Lung microvascular endothelial cell (primary cell): Measurements from ENCODE around the gene COL11A2. TPM values are rescaled to one million over a fixed set of nuclear protein-coding genes. Genes with fewer than 3 reads are reported as not detected.

Source experiments
- DNase-seq, 2 donors: peaks; one replicate each; pipeline versions ENCODE4 v3.0.0 to v3.0.0-alpha.2; 2010; ENCODE audit warnings: low read depth in 2 of 2
- total RNA-seq: library from RNA; depleted of rRNA; stranded (reverse); fragments of >200 nt; gene quantifications from 2 replicates; pipeline ENCODE4 v1.2.1, GENCODE V29; 2014

Gene COL11A2
- total RNA-seq, 1 donor from 2014 or later: 0.20 TPM

DNA sequence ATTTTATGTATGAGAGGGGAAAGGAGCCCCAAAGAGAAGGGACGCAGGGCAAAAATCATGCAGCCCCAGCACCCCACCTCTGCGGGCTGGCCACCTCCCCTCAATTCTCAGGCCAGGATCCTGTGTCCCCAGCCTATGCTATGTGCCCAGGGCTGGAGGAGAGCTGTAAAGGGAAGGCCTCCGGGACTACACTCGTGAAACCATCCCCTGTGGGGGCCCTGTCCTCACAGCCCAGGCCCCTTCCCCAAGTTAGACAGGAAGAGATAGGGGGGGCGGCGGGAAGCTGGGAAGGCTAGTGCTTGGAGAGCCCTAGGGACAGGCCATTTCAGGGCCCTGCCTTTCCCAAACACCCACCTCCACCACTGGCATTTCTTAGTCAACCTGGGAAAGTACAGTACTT lies 1.4 kb upstream of the COL11A2 start:
- DNase-seq: no peak

DNA sequence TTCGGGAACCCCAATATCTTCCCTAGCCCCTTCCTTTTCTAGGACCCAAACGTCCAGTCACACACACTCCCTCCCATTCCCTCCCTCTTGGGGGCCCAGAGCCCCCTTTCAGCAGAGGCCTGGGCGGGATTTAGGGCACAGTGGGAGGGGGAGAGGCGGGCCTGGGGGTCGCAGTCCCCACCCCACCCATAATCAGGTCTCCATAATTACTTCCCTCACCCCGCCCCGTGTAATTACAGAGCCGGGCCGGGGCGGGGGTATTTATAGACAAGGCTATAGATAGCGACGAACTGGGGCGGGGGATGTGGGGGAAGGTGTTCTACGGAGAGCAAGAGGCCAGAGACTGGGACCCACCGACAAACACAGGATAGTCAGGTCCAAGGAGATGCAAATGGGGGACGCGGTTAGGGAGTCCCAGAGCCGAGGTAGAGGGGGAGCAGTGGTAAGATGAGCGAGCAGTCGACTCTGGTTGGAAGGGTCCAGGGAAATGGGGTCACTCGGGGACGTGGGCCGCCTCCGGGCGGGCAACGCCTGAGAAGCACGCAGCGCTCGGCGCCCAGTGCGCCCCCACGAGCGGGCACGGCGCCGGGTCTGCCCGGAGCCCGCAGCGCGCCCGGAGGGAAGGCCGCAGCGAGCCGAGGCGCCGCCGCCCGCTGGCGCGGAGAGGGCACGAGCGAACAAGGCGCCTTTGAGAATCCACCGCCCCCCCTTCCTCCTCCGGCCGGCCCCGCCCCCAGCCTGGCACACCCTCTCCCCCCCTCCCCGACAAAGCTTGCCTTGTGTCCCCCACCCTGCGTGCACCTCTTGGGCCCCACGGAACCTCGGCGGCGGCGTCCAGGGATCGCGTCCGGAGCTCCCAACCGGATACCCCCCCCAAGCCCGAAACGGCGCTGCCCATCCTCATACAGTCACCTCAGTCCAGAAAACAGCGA lies 670 bp upstream of the COL11A2 start:
- no peak for DNase-seq

DNA sequence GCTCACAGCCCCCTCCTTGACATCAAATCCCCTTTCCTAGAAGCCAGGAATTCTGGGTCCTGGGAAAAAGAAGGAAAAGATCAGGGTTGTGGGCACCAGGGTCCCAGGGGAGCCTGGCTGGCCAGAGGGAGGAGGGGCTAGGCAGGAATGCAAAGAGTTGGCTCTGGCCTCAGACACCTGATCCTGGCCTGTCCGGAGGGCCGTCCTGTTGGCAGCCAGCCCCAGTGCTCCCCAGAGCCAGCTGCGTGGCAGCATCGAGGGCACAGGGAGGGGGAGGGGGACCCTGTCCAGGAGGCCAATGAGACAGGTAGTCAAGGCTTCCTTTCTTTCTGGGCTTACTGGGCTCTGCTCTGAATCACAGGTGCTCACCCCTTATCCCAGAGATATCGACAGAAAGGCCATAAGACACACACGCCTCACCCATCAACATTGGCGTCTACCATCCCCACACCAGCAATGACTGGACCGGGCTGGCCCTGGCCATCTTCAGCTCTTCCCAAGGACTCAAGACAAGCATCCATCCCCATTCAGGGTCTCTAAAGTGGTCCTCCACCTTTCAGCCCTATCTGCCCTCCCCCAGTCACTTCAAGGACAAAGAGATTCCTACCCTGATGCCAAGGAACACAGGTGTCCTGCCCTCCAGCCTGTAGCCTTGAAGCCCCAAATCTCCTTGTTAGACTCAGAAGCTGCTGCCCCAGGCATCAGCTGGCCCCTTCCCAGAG lies 723 bp downstream of the COL11A2 start:
- DNase-seq: peak in 1 of 2 donors; percentile 58

DNA sequence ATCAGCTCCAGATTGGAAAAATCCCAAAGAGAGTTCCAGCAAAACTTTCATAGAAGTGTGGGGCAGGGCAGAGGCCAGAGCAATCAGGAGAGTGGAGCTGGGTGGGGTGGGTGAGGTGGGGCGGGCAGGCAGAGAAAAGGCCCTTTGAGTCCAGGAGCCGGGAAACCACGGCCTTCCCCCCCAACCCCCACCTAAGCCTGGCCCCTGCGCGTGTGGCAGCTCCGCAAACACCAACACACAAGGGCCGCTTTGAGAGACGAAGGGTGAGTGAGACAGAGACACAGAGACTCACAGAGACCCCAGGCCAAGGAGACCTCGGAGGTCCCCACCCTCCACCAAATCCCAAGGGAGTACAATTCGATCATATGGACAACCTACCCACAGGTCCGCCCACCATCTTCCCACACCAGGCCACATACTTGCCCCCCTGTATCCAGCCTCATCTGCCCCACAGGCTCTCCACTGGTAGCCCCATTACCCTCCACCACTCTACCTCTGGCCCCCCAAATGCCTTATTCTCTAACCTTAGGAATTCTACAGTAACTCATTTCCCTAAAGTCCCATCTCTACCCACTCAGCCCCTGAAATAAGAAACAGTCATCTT lies 1.7 kb downstream of the COL11A2 start:
- DNase-seq: no peak

DNA sequence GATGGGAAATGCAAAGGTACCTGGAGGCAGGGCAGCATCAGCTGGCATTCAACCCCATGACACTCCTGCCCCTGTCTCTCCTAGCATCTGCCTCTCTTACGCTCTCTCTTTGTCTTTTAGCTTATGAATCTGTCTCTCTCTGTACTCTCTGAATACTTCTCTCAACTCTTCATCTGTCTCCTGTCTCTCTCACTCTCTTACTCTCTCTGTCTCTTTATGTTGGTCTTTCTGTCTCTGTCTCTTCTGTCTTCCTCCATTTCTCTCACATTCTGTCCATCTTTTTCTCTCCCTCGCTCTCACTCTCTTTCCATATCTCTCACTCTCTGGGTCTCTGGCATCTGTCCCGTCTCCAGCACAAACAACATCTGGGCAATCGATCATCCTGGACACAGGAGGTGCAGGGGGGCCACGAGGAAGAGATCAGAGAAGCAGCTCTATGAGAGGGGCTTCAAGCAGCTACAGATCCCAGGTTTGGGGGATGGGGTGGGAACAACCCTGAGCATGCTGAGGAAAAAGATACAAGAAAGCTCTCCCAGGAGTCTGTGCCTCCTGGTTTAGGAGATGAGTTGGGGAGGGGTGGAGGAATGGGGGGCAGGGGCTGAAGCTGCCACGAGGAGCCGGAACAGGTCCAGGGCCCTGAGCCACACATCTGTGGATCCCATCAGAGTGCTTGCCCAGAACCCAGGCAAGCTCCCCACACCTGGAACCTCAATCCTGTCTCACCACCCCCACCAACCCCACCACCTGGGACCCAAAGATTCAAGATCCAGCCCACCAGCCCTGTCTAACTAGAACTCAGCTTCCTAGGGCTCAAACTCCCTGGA lies 2.4 kb downstream of the COL11A2 start:
- DNase-seq: no peak

DNA sequence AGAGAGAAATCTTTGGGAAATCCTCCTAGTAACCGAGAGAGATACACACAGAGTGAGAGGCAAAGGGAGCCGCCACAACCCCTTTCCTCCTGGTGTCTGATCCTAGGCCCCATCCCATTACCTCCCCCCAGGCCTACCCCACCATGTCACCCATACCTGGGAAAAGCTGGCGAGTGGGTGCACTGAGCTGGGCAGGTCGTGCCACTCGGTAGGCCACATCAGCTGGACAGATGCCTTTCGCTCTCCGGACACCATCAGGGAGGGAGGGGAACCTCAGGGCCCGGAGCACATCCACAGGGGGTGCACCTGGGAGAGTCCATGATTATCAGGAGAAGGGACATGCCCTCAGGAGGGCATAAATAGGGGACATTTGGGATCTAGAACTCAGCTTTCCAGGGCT lies 3.1 kb downstream of the COL11A2 start:
- no peak for DNase-seq

DNA sequence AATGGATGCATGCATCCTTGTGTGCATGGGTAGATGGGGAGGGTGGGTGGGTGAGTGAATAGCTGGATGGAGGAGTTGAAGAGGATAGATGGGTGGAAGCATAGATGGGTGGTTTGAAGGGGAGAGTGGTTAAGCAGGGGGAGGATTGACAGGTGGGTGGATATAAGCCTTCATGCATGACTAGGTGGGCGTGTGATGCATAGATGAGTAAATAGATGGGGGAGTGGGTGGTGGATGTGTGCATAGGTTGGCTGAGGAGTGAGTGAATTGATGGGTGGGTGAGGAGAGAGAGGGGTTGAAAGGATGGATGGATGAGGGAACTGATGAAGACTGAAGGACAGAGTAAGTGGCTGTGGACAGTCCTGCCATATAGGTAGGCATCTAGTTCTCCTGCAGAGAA lies 4.5 kb downstream of the COL11A2 start:
- no peak for DNase-seq

DNA sequence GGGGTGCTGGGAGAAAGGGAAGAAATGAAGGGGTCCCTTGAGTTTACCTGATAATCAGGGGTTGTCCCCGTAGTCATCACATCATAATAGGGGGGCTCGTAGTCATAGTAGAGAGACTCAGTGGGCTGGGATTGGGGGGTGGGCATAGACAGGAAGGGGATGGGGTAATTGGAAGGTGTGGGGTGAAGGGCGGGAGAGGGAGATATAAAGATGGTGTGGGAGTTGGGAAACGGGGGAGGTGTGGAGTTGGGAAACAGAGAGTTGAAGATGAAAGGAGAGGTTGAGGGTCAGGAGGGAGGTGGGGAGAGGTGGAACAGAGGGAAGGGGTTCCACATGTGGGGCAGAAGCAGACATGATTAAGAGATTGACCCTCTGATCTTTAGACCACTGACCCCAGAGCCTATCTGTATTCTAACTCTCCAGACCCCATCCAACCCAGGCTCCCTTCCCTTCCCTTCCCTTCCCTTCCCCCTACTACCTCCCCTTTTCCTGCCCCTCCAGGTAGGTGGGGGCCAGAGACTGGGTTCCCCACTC lies 6.5 kb downstream of the COL11A2 start:
- no peak for DNase-seq

DNA sequence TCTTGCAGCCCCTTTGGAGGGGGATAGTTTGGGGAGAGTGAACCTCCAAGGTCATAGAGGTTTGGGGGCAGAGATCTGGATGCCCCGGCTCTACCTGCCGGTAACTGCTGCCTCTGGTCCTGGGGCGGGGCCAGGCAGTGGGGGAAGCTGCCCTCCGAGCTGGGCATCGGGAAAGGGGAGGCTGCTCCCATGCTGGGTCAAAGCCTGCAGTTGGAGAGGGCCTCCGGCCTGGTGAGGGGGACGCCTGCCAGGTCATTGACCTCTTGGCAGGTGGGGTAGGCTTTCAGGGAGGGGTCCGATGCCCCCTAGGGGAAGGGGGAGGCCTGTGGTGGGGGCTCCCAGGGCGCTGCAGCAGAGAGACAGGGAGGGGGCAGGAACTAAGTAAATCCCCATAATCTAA lies 7.1 kb downstream of the COL11A2 start:
- no peak for DNase-seq

DNA sequence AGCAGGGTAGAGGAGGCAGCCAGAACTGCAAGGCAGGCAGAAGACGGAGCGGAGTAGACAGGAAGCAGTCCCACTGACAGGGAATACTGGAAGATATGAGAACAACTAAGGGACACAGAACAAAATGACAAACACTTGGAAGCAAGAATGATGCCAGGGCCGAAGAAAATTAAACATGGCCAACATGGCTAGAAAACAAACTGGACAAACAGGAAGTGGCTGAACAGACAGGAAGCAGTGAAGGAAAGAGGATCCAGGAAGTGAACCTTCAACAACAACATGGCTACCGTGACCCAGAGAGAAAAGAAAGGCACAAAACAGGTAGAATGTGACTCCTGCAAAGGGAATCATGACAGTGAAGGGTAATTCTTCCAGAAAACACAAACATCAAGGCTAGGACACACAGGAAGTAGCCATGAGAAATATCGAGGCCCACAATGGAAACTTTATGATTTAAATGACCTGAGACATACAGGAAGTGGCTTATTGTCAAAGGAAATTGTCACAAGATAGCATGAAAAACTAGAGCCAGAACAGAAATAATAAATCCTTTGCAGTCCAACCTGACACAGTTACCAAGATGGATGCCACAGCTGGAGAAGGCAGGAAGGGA lies 9.1 kb downstream of the COL11A2 start:
- peak in 1 of 2 donors; percentile 50 for DNase-seq

DNA sequence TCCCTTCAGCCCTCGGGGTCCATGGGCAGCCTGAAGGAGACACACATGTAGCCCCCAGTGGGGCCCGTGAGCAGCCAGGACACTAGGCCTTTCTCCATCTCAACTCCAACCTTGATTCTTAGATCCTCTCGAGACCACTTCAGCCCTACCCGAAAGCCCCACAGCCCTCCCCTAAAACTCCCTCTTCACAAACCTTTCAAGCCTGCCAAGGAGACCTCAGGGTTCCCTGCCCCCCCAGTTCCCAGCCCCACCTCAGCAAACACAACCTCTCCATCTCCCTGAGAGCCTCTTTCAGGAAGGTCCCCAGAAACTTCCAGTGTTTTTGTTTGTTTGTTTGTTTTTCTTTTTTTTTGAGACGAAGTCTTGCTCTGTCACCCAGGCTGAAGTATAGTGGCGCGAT lies 11.1 kb downstream of the COL11A2 start:
- DNase-seq: no peak

DNA sequence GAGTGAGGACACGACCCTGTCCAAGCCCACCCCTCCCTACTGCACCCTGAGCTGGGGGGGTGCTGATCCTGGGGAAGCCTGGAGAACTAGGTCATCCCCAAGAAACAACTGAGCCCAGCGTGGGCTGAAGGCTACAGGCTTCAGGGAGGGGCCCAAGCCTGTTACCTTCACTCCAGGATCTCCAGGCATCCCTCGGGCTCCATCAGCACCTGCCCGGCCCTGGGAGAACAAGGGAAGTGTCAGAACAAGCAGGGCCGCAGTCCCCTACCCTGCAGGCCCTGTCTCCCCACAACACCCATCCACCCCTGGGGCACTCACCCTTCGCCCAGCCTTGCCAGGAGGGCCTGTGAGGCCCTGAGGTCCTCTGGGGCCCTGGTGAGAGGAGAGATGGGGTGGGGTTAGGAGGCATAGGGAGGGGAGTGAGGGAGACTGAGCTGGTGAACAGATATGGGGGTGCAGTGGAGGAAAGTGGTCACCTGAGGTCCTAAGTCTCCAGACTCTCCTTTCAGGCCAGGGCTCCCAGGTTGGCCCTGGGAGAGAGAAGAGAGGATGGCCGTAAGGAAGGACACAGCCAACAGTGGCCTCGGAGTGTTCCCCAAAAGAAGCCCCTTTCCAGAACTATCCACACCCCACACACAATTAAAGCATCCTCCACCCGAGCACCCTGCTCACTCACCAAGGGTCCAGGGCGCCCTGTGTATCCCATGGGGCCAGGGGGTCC lies 13.4 kb downstream of the COL11A2 start:
- no peak for DNase-seq

DNA sequence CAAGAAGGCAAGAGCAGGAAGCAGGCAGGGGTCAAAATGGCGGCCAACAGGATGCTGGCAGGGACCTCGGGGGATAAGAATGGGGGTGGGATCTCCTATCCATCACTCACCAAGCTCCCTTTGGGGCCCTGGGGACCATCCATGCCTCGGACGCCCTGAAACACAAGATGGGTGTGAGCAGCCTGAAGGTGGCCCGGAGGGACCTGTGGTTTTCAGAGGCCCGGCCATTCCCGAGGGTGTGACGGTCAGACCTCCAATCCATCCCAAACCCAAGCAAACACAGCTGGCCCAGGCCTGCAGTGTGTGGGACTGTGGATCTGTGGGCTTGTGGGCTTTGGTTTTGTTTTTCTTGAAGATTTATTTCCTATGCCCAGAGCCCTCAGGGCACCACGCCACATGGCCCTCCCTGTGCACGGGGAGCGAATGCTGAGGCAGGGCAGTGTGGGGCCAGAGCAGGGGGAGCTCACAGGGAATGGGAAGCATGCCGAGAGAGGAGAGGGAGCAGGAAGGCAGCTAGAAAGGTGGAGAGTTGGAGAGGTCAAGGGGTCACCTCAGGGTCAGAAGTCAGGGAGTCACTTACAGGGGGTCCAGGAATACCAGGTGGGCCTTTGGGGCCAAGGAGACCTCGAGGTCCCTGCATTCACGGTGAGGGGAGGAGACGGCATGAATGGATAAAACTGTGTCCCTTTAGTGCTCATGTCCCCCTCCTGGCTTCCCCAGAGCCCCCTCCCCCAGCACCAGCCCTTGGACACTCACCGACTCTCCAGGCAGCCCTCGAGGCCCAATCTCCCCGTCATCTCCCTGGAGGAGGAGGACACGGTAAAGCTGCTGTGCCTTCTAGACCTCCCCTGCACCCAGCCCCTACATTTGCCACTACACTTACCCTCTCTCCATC lies 14.5 kb downstream of the COL11A2 start:
- no peak for DNase-seq

DNA sequence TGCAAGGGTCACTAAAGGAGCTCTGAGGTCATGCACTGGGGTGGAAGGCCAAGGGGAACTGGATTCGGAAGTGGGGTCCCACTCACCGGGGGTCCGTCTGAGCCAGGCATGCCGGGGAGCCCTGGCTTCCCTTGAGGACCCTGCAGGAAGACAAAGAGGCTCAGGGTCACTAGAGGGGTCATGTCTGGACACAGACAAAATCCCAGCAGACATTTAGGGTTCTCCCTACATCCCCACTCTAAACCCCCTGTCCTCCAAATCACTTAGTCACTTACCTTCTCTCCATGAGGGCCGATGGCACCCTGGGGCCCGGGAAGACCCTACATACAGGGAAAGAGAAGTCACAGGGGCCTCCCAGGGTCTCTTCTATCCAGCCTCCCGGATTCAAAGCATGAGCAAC lies 15.4 kb downstream of the COL11A2 start:
- no peak for DNase-seq

DNA sequence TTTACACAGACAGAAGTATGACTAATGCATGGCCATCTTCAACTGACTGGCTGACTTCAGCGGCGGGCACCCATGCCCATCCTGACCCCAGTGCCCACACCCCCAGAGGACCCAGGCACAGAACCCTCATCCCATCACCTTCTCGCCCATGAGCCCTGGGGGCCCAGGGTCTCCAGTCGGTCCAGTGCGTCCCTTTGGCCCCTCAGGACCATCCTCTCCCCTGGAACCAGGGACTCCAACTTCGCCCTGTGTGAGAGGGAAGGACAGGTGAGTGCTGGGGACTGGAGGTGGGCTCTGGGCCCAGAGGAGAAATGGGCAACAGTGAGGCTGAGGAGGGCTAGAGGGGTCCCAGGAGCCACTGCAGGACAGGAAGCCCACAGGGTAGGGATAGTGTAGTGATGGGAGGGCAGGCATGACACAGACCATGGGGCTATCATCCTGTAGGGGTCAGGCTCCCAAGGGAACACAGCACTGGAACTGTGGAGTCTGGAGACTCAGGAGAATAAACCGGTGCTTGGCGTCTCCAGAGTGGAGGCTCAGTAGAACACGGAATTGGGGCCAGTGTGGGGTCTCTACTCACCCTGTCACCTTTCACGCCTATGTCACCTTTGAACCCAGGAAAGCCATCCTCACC lies 16.7 kb downstream of the COL11A2 start:
- no peak for DNase-seq

DNA sequence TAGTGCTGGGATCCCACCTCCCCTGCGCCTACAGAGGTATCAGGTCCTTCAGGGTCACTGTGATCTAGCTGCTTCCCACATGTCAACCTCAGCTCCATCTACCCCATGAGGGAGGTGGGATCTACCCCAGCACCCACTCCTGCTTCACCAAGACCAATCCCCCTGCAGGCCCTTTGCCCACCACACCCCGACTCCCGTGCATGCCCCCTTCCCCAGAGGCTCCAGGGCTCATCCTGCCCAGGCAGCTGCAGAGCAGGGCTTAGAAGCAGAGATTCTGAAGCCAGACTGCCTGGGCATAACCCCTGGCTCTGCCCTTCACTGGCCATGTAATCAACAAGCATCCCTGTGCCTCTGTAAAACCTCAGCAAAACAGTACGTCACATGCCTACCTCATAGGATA lies 17.5 kb downstream of the COL11A2 start:
- DNase-seq: no peak

DNA sequence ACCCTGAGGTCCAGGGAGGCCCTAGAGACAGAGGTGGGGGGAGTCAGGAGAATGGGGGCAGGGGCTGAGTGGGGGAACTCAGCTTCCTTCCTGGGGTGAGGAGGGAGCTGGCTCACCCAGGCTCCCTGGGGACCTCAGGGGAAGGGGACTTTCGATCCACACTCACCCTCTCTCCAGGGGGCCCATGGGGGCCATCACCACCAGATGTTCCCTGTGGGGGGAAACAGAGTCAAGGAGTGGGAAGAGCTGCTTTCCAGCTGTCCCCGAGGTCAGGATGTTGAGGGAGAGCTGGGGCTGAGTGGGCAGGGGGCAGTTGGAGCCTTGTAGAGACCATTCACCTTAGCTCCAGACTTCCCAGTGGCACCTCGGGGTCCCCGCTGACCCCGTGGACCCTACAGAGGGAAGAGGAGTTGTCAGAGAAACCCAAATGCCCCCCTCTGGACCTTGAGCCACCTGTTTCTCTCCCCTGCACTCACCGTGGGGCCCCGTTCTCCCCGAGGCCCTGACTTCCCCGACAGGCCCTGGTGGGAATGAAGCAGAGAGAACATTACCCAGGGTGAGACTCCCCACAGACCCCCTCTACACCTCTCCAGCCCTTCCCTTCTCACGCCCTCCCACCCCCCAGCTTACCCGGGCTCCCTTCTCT lies 18.6 kb downstream of the COL11A2 start:
- no peak for DNase-seq
